HepG2 (cell line): ENCODE measurements around the gene C16orf54. TPM values are rescaled to one million over a fixed set of nuclear protein-coding genes. Genes with fewer than 3 reads are reported as not detected.

Experiments used
- ATRX ChIP-seq: sonication (generic); formaldehyde crosslinking; IDR thresholded peaks from 2 replicates; pipeline ENCODE4 v1.4.0; 2020; ENCODE audit warnings: missing genetic modification reagents, borderline replicate concordance
- CC2D1A ChIP-seq: sonication (generic); formaldehyde crosslinking; IDR thresholded peaks from 2 replicates; pipeline ENCODE4 v1.8.1; 2023; ENCODE audit warnings: mild to moderate bottlenecking, missing genetic modification reagents
- CHCHD3 ChIP-seq: sonication (generic); formaldehyde crosslinking; IDR thresholded peaks from 2 replicates; pipeline ENCODE4 v1.8.0; 2022; ENCODE audit warnings: mild to moderate bottlenecking, missing genetic modification reagents, moderate library complexity
- ETS1 ChIP-seq: sonication (generic); formaldehyde crosslinking; IDR thresholded peaks from 2 replicates; pipeline ENCODE4 v1.4.0; 2020; ENCODE audit warnings: missing genetic modification reagents
- GTF2F1 ChIP-seq: fragments of 150-350 bp; IDR thresholded peaks from 2 replicates; pipeline ENCODE4 v1.6.1; 2014; ENCODE audit warnings: low read length
- NONO ChIP-seq, 2 experiments: fragments of 450-650 bp in 1 of 2; sonication (generic) in 1 of 2; formaldehyde crosslinking in 1 of 2; IDR thresholded peaks in 1 of 2; conservative IDR thresholded peaks in 1 of 2; 2 replicates each; pipeline versions ENCODE4 v1.6.1 to v1.8.0; 2017 to 2022; ENCODE audit warnings: mild to moderate bottlenecking in 1 of 2, missing genetic modification reagents in 1 of 2, moderate library complexity in 1 of 2
- NR0B2 ChIP-seq: sonication (generic); formaldehyde crosslinking; IDR thresholded peaks from 2 replicates; pipeline ENCODE4 v1.4.0; 2020; ENCODE audit warnings: mild to moderate bottlenecking, missing genetic modification reagents
- PHF8 ChIP-seq: sonication (generic); formaldehyde crosslinking; IDR thresholded peaks from 2 replicates; pipeline ENCODE4 v1.5.0; 2020; ENCODE audit warnings: missing genetic modification reagents
- POLR2A ChIP-seq, 2 experiments: IDR thresholded peaks; 2 replicates each; pipeline ENCODE4 v1.6.1; 2011; ENCODE audit warnings: low read depth in 2 of 2, low read length in 2 of 2, mild to moderate bottlenecking in 1 of 2, moderate library complexity in 1 of 2; ENCODE audit not compliant: insufficient read depth in 1 of 2
- RBM22 ChIP-seq: fragments of 200-400 bp; formaldehyde crosslinking; optimal IDR thresholded peaks from 2 replicates; pipeline ENCODE3; 2017; ENCODE audit warnings: mild to moderate bottlenecking, low read length, moderate library complexity
- RNF2 ChIP-seq: fragments of 450-650 bp; conservative IDR thresholded peaks from 2 replicates; pipeline ENCODE4 v1.6.1; 2016; ENCODE audit warnings: low read depth
- RXRB ChIP-seq: IDR thresholded peaks from 2 replicates; pipeline ENCODE4 v1.6.1; 2016; ENCODE audit warnings: borderline replicate concordance, missing genetic modification reagents, missing compliant biosample characterization
- SKI ChIP-seq: fragments of 450-650 bp; IDR thresholded peaks from one replicate; pipeline ENCODE4 v1.6.1; 2018; ENCODE audit warnings: mild to moderate bottlenecking; ENCODE audit not compliant: partially characterized antibody
- SMAD9 ChIP-seq: sonication (generic); formaldehyde crosslinking; IDR thresholded peaks from 2 replicates; pipeline ENCODE4 v1.5.1; 2020; ENCODE audit warnings: mild to moderate bottlenecking, missing genetic modification reagents
- ZFP36L2 ChIP-seq: sonication (generic); formaldehyde crosslinking; IDR thresholded peaks from 2 replicates; pipeline ENCODE4 v1.4.0; 2020; ENCODE audit warnings: missing genetic modification reagents
- ZNF20 ChIP-seq: sonication (generic); formaldehyde crosslinking; IDR thresholded peaks from 2 replicates; pipeline ENCODE4 v1.4.0; 2020; ENCODE audit warnings: mild to moderate bottlenecking, moderate library complexity, missing genetic modification reagents
- ZNF276 ChIP-seq: sonication (generic); formaldehyde crosslinking; IDR thresholded peaks from 2 replicates; pipeline ENCODE4 v1.4.0; 2020; ENCODE audit warnings: mild to moderate bottlenecking, low read depth, missing genetic modification reagents
- ZNF3 ChIP-seq: IDR thresholded peaks from 2 replicates; pipeline ENCODE4 v1.7.0; 2017; ENCODE audit warnings: inconsistent platforms
- ZNF414 ChIP-seq: sonication (generic); formaldehyde crosslinking; IDR thresholded peaks from 2 replicates; pipeline ENCODE4 v1.5.0; 2020; ENCODE audit warnings: missing genetic modification reagents
- ZNF530 ChIP-seq: sonication (generic); formaldehyde crosslinking; IDR thresholded peaks from 2 replicates; pipeline ENCODE4 v1.5.0; 2020; ENCODE audit warnings: low read depth, mild to moderate bottlenecking, missing genetic modification reagents
- ZNF709 ChIP-seq: sonication (generic); formaldehyde crosslinking; IDR thresholded peaks from 2 replicates; pipeline ENCODE4 v1.5.0; 2020; ENCODE audit warnings: mild to moderate bottlenecking, missing genetic modification reagents
- ZNF816 ChIP-seq: sonication (generic); formaldehyde crosslinking; IDR thresholded peaks from 2 replicates; pipeline ENCODE4 v1.8.0; 2022; ENCODE audit warnings: missing genetic modification reagents, mild to moderate bottlenecking, borderline replicate concordance
- ZSCAN21 ChIP-seq: sonication (generic); formaldehyde crosslinking; IDR thresholded peaks from 2 replicates; pipeline ENCODE4 v1.8.0; 2022; ENCODE audit warnings: mild to moderate bottlenecking, missing genetic modification reagents, moderate library complexity, borderline replicate concordance
- polyA plus RNA-seq, 8 experiments: library from polyadenylated mRNA; depleted of rRNA in 3 of 8; stranded (reverse) in 7 of 8; unstranded in 1 of 8; fragments of >200 nt; fragmentation: Illumina TruSeq in 4 of 8; extraction: Trizol in 4 of 8; gene quantifications; 2 replicates each; pipeline versions ENCODE4 v1.2.1 to v1.2.3, GENCODE V29; 2011 to 2016; ENCODE audit warnings: low read depth in 4 of 8, missing spikeins in 1 of 8, mixed read lengths in 1 of 8; ENCODE audit not compliant: insufficient read depth in 1 of 8
- total RNA-seq, 5 experiments: library from RNA; depleted of rRNA; stranded (reverse); fragments of >200 nt; fragmentation: Illumina TruSeq; extraction: Trizol; gene quantifications; 2 replicates each; pipeline ENCODE4 v1.2.3, GENCODE V29; 2016; ENCODE audit warnings: low read depth in 1 of 5
- TF ChIP-seq, protein P1 (sequence below): sonication (generic); formaldehyde crosslinking; IDR thresholded peaks from 2 replicates; pipeline ENCODE4 v1.5.0; 2020; ENCODE audit warnings: mild to moderate bottlenecking, missing genetic modification reagents

The C16orf54 gene
- total and polyA plus RNA-seq, 2 of the 13 experiments (the other 11 are each of a cell fraction or from before 2014, with no cell fraction given): not detected

DNA sequence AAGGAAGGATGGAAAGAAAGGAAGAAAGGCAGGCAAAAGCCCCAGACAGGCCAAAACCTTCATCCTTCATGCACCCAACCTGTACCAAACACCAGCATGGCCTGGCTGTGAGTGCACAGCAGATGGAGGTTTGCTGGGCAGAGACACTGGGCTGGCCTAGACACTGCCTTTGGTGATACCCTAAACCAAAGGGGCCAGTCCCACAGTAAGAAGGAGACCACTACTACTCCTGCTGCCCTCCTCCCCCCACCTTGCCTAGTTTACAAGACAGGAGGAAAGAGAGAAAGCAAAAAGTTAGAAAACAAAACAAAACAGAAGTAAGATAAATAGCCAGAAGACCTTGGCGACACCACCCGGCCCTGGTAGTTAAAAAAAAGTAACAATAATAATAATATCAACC, 47.7 kb downstream of the C16orf54 start (continued):
- TF ChIP-seq ZNF276 (no peak), RNF2 (no peak), CHCHD3 (CRISPR knock-in tag) (no peak), SKI (no peak), RXRB (CRISPR knock-in tag) (no peak), PHF8 (no peak), CC2D1A (no peak), ATRX (CRISPR knock-in tag) (no peak), ZFP36L2 (no peak), ETS1 (CRISPR knock-in tag) (no peak), POLR2A (IDR thresholded peaks at IDR 0.05; ENCODE audit: insufficient read depth in 1 of 2, low read depth in 2 of 2, low read length in 2 of 2) (peak in 1 of 2 experiments; percentile 47; a peak in 1 of 4 replicates), ZSCAN21 (CRISPR knock-in tag) (no peak), GTF2F1 (no peak), ZNF414 (CRISPR knock-in tag) (no peak), NR0B2 (no peak), ZNF530 (CRISPR knock-in tag) (no peak), ZNF3 (no peak), ZNF816 (CRISPR knock-in tag) (no peak), SMAD9 (CRISPR knock-in tag) (no peak), RBM22 (peak; percentile 88), NONO (IDR thresholded peaks at IDR 0.05) (no peak), NONO (CRISPR knock-in tag; conservative IDR thresholded peaks at IDR 0.05) (0 out of 2 replicates have a peak, but pooled peaks have one; percentile 25), ZNF709 (CRISPR knock-in tag) (no peak), ZNF20 (no peak)
- TF ChIP-seq, protein P1, sequence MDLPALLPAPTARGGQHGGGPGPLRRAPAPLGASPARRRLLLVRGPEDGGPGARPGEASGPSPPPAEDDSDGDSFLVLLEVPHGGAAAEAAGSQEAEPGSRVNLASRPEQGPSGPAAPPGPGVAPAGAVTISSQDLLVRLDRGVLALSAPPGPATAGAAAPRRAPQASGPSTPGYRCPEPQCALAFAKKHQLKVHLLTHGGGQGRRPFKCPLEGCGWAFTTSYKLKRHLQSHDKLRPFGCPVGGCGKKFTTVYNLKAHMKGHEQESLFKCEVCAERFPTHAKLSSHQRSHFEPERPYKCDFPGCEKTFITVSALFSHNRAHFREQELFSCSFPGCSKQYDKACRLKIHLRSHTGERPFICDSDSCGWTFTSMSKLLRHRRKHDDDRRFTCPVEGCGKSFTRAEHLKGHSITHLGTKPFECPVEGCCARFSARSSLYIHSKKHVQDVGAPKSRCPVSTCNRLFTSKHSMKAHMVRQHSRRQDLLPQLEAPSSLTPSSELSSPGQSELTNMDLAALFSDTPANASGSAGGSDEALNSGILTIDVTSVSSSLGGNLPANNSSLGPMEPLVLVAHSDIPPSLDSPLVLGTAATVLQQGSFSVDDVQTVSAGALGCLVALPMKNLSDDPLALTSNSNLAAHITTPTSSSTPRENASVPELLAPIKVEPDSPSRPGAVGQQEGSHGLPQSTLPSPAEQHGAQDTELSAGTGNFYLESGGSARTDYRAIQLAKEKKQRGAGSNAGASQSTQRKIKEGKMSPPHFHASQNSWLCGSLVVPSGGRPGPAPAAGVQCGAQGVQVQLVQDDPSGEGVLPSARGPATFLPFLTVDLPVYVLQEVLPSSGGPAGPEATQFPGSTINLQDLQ (CRISPR knock-in tag): no peak
